WTC11 (cell line): ENCODE data around the gene ZNF335. TPM values are rescaled to one million over a fixed set of nuclear protein-coding genes. Genes with fewer than 3 reads are reported as not detected.

Experiments
- ATAC-seq: fragments of 200-7000 bp; cut with Tn5 transposase; 2 replicates; pipeline ENCODE4 v1.10.0; 2021; ENCODE audit warnings: mild to moderate bottlenecking, moderate library complexity
- CTCF ChIA-PET: fragments of 300-600 bp; sonication (Branson Sonifier 250); formaldehyde crosslinking; loops from one replicate; lab custom pipeline; 2021; ENCODE audit warnings: antibody characterized with exemption; lab: Charles Lee
- POLR2A ChIA-PET: fragments of 350-600 bp; sonication (Branson Sonifier 250); formaldehyde crosslinking; loops from one replicate; lab custom pipeline; 2021; ENCODE audit warnings: antibody characterized with exemption; lab: Charles Lee
- DNase-seq: peaks from one replicate; pipeline ENCODE4 v3.0.0; 2021; ENCODE audit warnings: low spot score
- H3K27ac Mint-ChIP-seq: 2 replicates; pipeline ENCODE4 v1.8.0; 2021; ENCODE audit warnings: mixed read lengths
- H3K27me3 Mint-ChIP-seq: 2 replicates; pipeline ENCODE4 v1.8.0; 2021; ENCODE audit warnings: low read depth, mild to moderate bottlenecking, moderate library complexity, mixed read lengths
- H3K36me3 Mint-ChIP-seq: 2 replicates; pipeline ENCODE4 v1.8.0; 2021; ENCODE audit warnings: mixed read lengths
- H3K4me1 Mint-ChIP-seq: 2 replicates; pipeline ENCODE4 v1.8.0; 2022; ENCODE audit warnings: mixed read lengths
- H3K4me3 Mint-ChIP-seq: 2 replicates; pipeline ENCODE4 v1.8.0; 2021; ENCODE audit warnings: mild to moderate bottlenecking, moderate library complexity, mixed read lengths
- H3K9me3 Mint-ChIP-seq: 2 replicates; pipeline ENCODE4 v1.8.0; 2021; ENCODE audit warnings: mixed read lengths
- ATF1 ChIP-seq: sonication (generic); formaldehyde crosslinking; IDR thresholded peaks from 2 replicates; pipeline ENCODE4 v1.8.1; 2023; ENCODE audit warnings: mild to moderate bottlenecking, moderate library complexity, missing genetic modification reagents
- FOXK1 ChIP-seq: sonication (generic); formaldehyde crosslinking; IDR thresholded peaks from 2 replicates; pipeline ENCODE4 v1.8.0; 2022; ENCODE audit warnings: mild to moderate bottlenecking, moderate library complexity, missing genetic modification reagents
- FOXP1 ChIP-seq: sonication (generic); formaldehyde crosslinking; IDR thresholded peaks from 2 replicates; pipeline ENCODE4 v1.8.0; 2022; ENCODE audit warnings: missing genetic modification reagents, mild to moderate bottlenecking, moderate library complexity, borderline replicate concordance
- GRHL2 ChIP-seq: fragments of 250-450 bp; sonication (Bioruptor Pico); IDR thresholded peaks from 2 replicates; pipeline ENCODE4 v1.8.0; 2022; ENCODE audit warnings: mild to moderate bottlenecking, moderate library complexity; ENCODE audit not compliant: insufficient replicate concordance, severe bottlenecking
- JUN ChIP-seq: sonication (generic); formaldehyde crosslinking; IDR thresholded peaks from 2 replicates; pipeline ENCODE4 v1.8.0; 2023; ENCODE audit warnings: mild to moderate bottlenecking, missing genetic modification reagents
- MXD4 ChIP-seq: fragments of 250-450 bp; sonication (Bioruptor Pico); IDR thresholded peaks from 2 replicates; pipeline ENCODE4 v1.8.0; 2021; ENCODE audit warnings: mild to moderate bottlenecking, moderate library complexity, borderline replicate concordance
- MYBL2 ChIP-seq: sonication (generic); formaldehyde crosslinking; IDR thresholded peaks from 2 replicates; pipeline ENCODE4 v1.8.1; 2023; ENCODE audit warnings: mild to moderate bottlenecking, moderate library complexity, missing genetic modification reagents
- NFYB ChIP-seq: sonication (generic); formaldehyde crosslinking; conservative IDR thresholded peaks from 2 replicates; pipeline ENCODE4 v1.8.0; 2022; ENCODE audit warnings: low read depth, missing genetic modification reagents
- NR1H2 ChIP-seq: sonication (generic); formaldehyde crosslinking; IDR thresholded peaks from 2 replicates; pipeline ENCODE4 v1.9.0; 2021; ENCODE audit warnings: mild to moderate bottlenecking, moderate library complexity, missing genetic modification reagents
- RELA ChIP-seq: sonication (generic); formaldehyde crosslinking; IDR thresholded peaks from 2 replicates; pipeline ENCODE4 v1.8.1; 2022; ENCODE audit warnings: missing genetic modification reagents, mild to moderate bottlenecking, borderline replicate concordance
- RORB ChIP-seq: fragments of 250-450 bp; sonication (Bioruptor Pico); IDR thresholded peaks from 2 replicates; pipeline ENCODE4 v1.9.0; 2021; ENCODE audit warnings: mild to moderate bottlenecking
- SMAD4 ChIP-seq: sonication (generic); formaldehyde crosslinking; IDR thresholded peaks from 2 replicates; pipeline ENCODE4 v1.8.0; 2022; ENCODE audit warnings: mild to moderate bottlenecking, missing genetic modification reagents
- SP1 ChIP-seq: sonication (generic); formaldehyde crosslinking; conservative IDR thresholded peaks from 2 replicates; pipeline ENCODE4 v1.8.1; 2022; ENCODE audit warnings: missing genetic modification reagents
- ZBTB21 ChIP-seq: sonication (generic); formaldehyde crosslinking; IDR thresholded peaks from 2 replicates; pipeline ENCODE4 v1.8.1; 2023; ENCODE audit warnings: mild to moderate bottlenecking, missing genetic modification reagents, borderline replicate concordance
- ZNF138 ChIP-seq: sonication (generic); formaldehyde crosslinking; conservative IDR thresholded peaks from 2 replicates; pipeline ENCODE4 v1.8.1; 2022; ENCODE audit warnings: mild to moderate bottlenecking, moderate library complexity, missing genetic modification reagents
- ZNF219 ChIP-seq: sonication (generic); formaldehyde crosslinking; IDR thresholded peaks from 2 replicates; pipeline ENCODE4 v1.8.0; 2023; ENCODE audit warnings: missing genetic modification reagents, mild to moderate bottlenecking, borderline replicate concordance
- ZNF416 ChIP-seq: fragments of 250-450 bp; sonication (Bioruptor Pico); IDR thresholded peaks from 2 replicates; pipeline ENCODE4 v1.9.0; 2021; ENCODE audit warnings: mild to moderate bottlenecking, inconsistent platforms
- total RNA-seq: library from RNA; stranded (reverse); gene quantifications from 3 replicates; pipeline ENCODE4 v1.2.3, GENCODE V29; 2021
- TF ChIP-seq, protein P1 (sequence below): fragments of 200-600 bp; IDR thresholded peaks from 2 replicates; pipeline ENCODE4 v1.8.0; 2022; ENCODE audit warnings: antibody characterized with exemption
- TF ChIP-seq, protein P2 (sequence below): fragments of 250-450 bp; sonication (Bioruptor Pico); IDR thresholded peaks from 2 replicates; pipeline ENCODE4 v1.8.0; 2021; ENCODE audit warnings: mild to moderate bottlenecking
- TF ChIP-seq, protein P3 (sequence below): sonication (generic); formaldehyde crosslinking; IDR thresholded peaks from 2 replicates; pipeline ENCODE4 v1.8.0; 2022; ENCODE audit warnings: mild to moderate bottlenecking, missing genetic modification reagents
- TF ChIP-seq, protein P4 (sequence below): sonication (generic); formaldehyde crosslinking; IDR thresholded peaks from 2 replicates; pipeline ENCODE4 v1.8.1; 2022; ENCODE audit warnings: low read depth, mild to moderate bottlenecking, moderate library complexity, missing genetic modification reagents, borderline replicate concordance

ZNF335 gene
- total RNA-seq, 1 experiment from 2014 or later: 20.0 TPM

- ChIA-PET POLR2A (interaction anchor here (0.5 to 1.5 kb wide), 7 partner anchors 25 to 499 kb away, joined by 3 to 10 read pairs (median 4); no protein-coding TSS in a partner anchor), CTCF (interaction anchor here (0.5 to 6.2 kb wide), 63 partner anchors 9 to 873 kb away, joined by 3 to 235 read pairs (median 5); partner anchors contain the start of genes CD40, CTSA, DNTTIP1 and ELMO2)
- Mint-ChIP-seq H3K36me3 (no peaks in the 10 kb centered on the region), H3K9me3 (peaks cover 3% of the 10 kb centered on the region; the same call in 1 of the 2 replicates), H3K4me1 (peaks cover 54% of the 10 kb centered on the region), H3K27ac (peak overlapping the region; percentile 91), H3K4me3 (peak overlapping the region; percentile 75), H3K27me3 (peaks cover 31% of the 10 kb centered on the region)
- TF ChIP-seq ATF1 (CRISPR knock-in tag): no peak
- TF ChIP-seq SP1 (CRISPR knock-in tag): peak; percentile 60
- TF ChIP-seq ZNF416 (CRISPR knock-in tag): no peak
- TF ChIP-seq, protein P1, sequence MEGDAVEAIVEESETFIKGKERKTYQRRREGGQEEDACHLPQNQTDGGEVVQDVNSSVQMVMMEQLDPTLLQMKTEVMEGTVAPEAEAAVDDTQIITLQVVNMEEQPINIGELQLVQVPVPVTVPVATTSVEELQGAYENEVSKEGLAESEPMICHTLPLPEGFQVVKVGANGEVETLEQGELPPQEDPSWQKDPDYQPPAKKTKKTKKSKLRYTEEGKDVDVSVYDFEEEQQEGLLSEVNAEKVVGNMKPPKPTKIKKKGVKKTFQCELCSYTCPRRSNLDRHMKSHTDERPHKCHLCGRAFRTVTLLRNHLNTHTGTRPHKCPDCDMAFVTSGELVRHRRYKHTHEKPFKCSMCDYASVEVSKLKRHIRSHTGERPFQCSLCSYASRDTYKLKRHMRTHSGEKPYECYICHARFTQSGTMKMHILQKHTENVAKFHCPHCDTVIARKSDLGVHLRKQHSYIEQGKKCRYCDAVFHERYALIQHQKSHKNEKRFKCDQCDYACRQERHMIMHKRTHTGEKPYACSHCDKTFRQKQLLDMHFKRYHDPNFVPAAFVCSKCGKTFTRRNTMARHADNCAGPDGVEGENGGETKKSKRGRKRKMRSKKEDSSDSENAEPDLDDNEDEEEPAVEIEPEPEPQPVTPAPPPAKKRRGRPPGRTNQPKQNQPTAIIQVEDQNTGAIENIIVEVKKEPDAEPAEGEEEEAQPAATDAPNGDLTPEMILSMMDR: peak; percentile 91
- TF ChIP-seq, protein P2, sequence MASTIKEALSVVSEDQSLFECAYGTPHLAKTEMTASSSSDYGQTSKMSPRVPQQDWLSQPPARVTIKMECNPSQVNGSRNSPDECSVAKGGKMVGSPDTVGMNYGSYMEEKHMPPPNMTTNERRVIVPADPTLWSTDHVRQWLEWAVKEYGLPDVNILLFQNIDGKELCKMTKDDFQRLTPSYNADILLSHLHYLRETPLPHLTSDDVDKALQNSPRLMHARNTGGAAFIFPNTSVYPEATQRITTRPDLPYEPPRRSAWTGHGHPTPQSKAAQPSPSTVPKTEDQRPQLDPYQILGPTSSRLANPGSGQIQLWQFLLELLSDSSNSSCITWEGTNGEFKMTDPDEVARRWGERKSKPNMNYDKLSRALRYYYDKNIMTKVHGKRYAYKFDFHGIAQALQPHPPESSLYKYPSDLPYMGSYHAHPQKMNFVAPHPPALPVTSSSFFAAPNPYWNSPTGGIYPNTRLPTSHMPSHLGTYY: no peak
- TF ChIP-seq NFYB: peak; percentile 65
- DNase-seq: peak; percentile 100
- peak; percentile 82 for ATAC-seq
Measured at GRCh38 chr20:46011631-46012482, 39.9 kb upstream of the ZNF335 start.

DNA sequence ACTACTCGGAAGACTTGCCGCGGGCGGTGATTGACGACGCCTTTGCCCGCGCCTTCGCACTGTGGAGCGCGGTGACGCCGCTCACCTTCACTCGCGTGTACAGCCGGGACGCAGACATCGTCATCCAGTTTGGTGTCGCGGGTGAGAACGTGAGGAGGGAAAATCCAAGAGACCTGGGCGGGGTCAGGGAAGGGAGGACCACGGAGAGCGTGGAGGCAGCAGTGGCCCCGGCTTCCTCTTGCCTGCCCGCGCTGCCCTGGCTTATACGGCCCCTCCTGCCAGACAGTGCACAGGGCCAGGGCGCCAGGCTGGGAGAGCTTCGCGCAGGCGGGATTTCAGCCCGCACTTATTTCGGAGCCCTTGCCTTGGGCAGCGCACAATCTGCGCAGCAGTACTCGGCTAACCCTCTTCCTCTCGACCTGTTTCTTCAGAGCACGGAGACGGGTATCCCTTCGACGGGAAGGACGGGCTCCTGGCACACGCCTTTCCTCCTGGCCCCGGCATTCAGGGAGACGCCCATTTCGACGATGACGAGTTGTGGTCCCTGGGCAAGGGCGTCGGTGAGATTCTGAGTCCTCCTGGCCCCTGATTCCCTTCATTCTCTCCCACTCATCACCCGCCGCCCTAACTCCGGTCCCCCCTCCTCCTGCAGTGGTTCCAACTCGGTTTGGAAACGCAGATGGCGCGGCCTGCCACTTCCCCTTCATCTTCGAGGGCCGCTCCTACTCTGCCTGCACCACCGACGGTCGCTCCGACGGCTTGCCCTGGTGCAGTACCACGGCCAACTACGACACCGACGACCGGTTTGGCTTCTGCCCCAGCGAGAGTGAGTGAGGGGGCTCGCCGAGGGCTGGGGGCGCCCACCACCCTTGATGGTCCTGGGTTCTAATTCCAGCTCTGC is 38.7 kb upstream of the ZNF335 start:
- H3K27me3 Mint-ChIP-seq: peaks cover 31% of the 10 kb centered on the region
- peaks cover 3% of the 10 kb centered on the region; the same call in 1 of the 2 replicates for H3K9me3 Mint-ChIP-seq
- CTCF ChIA-PET: interaction anchor here (0.9 to 6.2 kb wide), 27 partner anchors 11 to 872 kb away, joined by 3 to 235 read pairs (median 9); partner anchors contain the start of genes CTSA, NEURL2, PCIF1 and SLC12A5
- peaks cover 63% of the 10 kb centered on the region for H3K4me1 Mint-ChIP-seq
- no peak overlapping the region; the same call in 1 of the 2 replicates for H3K27ac Mint-ChIP-seq
- DNase-seq: no peak
- ATAC-seq: no peak
- no peak for TF ChIP-seq SMAD4 (CRISPR knock-in tag)
- TF ChIP-seq FOXK1: no peak
- TF ChIP-seq MXD4 (CRISPR knock-in tag): no peak
- TF ChIP-seq, protein P3, sequence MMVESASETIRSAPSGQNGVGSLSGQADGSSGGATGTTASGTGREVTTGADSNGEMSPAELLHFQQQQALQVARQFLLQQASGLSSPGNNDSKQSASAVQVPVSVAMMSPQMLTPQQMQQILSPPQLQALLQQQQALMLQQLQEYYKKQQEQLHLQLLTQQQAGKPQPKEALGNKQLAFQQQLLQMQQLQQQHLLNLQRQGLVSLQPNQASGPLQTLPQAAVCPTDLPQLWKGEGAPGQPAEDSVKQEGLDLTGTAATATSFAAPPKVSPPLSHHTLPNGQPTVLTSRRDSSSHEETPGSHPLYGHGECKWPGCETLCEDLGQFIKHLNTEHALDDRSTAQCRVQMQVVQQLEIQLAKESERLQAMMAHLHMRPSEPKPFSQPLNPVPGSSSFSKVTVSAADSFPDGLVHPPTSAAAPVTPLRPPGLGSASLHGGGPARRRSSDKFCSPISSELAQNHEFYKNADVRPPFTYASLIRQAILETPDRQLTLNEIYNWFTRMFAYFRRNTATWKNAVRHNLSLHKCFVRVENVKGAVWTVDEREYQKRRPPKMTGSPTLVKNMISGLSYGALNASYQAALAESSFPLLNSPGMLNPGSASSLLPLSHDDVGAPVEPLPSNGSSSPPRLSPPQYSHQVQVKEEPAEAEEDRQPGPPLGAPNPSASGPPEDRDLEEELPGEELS (CRISPR knock-in tag): peak; percentile 27; the same call in 1 of the 2 replicates
- TF ChIP-seq, all 79 proteins: peak for 1
- peak overlapping the region; percentile 75 for H3K4me3 Mint-ChIP-seq
- POLR2A ChIA-PET: interaction anchor here (1.0 to 1.5 kb wide), 3 partner anchors 24 to 77 kb away, joined by 4 to 10 read pairs (median 4); no protein-coding TSS in a partner anchor
- no peaks in the 10 kb centered on the region for H3K36me3 Mint-ChIP-seq

- ChIA-PET POLR2A (no interaction called here), CTCF (interaction anchor here (2.7 to 6.2 kb wide), 3 partner anchors 10 to 76 kb away, joined by 16 to 235 read pairs (median 114); partner anchors contain the start of gene PCIF1)
- Mint-ChIP-seq H3K9me3 (peaks cover 3% of the 10 kb centered on the region; the same call in 1 of the 2 replicates), H3K36me3 (no peaks in the 10 kb centered on the region), H3K4me1 (peaks cover 69% of the 10 kb centered on the region), H3K27me3 (peaks cover 30% of the 10 kb centered on the region), H3K27ac (no peak overlapping the region), H3K4me3 (no peak overlapping the region)
- no peak for ATAC-seq
- no peak for DNase-seq
- TF ChIP-seq ZBTB21 (no peak), FOXP1 (CRISPR knock-in tag) (no peak), ZNF138 (CRISPR knock-in tag) (no peak), JUN (CRISPR knock-in tag) (no peak), GRHL2 (CRISPR knock-in tag) (no peak), MYBL2 (CRISPR knock-in tag) (no peak), ZNF219 (CRISPR knock-in tag) (no peak), NR1H2 (no peak), RORB (CRISPR knock-in tag) (no peak), RELA (CRISPR knock-in tag) (no peak), MXD4 (CRISPR knock-in tag) (no peak)
- TF ChIP-seq, protein P4, sequence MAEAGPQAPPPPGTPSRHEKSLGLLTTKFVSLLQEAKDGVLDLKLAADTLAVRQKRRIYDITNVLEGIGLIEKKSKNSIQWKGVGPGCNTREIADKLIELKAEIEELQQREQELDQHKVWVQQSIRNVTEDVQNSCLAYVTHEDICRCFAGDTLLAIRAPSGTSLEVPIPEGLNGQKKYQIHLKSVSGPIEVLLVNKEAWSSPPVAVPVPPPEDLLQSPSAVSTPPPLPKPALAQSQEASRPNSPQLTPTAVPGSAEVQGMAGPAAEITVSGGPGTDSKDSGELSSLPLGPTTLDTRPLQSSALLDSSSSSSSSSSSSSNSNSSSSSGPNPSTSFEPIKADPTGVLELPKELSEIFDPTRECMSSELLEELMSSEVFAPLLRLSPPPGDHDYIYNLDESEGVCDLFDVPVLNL (CRISPR knock-in tag): no peak
Measured at GRCh38 chr20:46009816-46010215, 37.8 kb upstream of the ZNF335 start.
